H1 (cell line): ENCODE measurements around the gene CACNA2D1. TPM values are rescaled to one million over a fixed set of nuclear protein-coding genes. Genes with fewer than 3 reads are reported as not detected.

Source experiments
- CTCF ChIA-PET: fragments of 300-600 bp; sonication (Branson Sonifier 250); formaldehyde crosslinking; loops from one replicate; lab custom pipeline; 2021; ENCODE audit not compliant: partially characterized antibody; lab: Charles Lee
- POLR2A ChIA-PET: fragments of 300-600 bp; sonication (Branson Sonifier 250); formaldehyde crosslinking; loops from one replicate; lab custom pipeline; 2021; ENCODE audit warnings: inconsistent platforms; ENCODE audit not compliant: partially characterized antibody; lab: Charles Lee
- DNase-seq, 2 experiments: peaks; one replicate each; pipeline versions ENCODE4 v3.0.0 to v3.0.0-alpha.2; 2010 to 2022; ENCODE audit warnings: low spot score in 2 of 2, low read depth in 1 of 2, mixed read lengths in 1 of 2
- FAIRE-seq: peaks from 2 replicates; lab custom pipeline; 2011; peaks lifted over from hg19 to GRCh38; lab: Jason Lieb, UNC
- H2AFZ ChIP-seq: 2 replicates; pipeline ENCODE4 v1.8.1; 2012; ENCODE audit warnings: low read length, inconsistent platforms
- H2AK5ac ChIP-seq: 2 replicates; pipeline ENCODE4 v1.6.1; 2013; ENCODE audit warnings: low read depth, low read length
- H2BK120ac ChIP-seq: replicated peaks from 2 replicates; pipeline ENCODE3; 2013; ENCODE audit warnings: low read depth, low read length, inconsistent platforms
- H2BK12ac ChIP-seq: 2 replicates; pipeline ENCODE4 v1.6.1; 2013; ENCODE audit warnings: low read depth, low read length
- H2BK15ac ChIP-seq: 2 replicates; pipeline ENCODE4 v1.6.1; 2013; ENCODE audit warnings: low read length
- H2BK20ac ChIP-seq: 2 replicates; pipeline ENCODE4 v1.6.1; 2013; ENCODE audit warnings: low read length
- H2BK5ac ChIP-seq: 2 replicates; pipeline ENCODE4 v1.6.1; 2013; ENCODE audit warnings: low read depth, low read length
- H3K14ac ChIP-seq: 2 replicates; pipeline ENCODE4 v1.6.1; 2013; ENCODE audit warnings: inconsistent platforms; ENCODE audit not compliant: insufficient read length
- H3K18ac ChIP-seq: 2 replicates; pipeline ENCODE4 v1.6.1; 2013; ENCODE audit warnings: low read length; ENCODE audit errors: extremely low read depth
- H3K23ac ChIP-seq: 2 replicates; pipeline ENCODE4 v1.6.1; 2013; ENCODE audit warnings: inconsistent platforms; ENCODE audit not compliant: insufficient read length
- H3K23me2 ChIP-seq: 2 replicates; pipeline ENCODE4 v1.6.1; 2013; ENCODE audit warnings: low read depth, low read length
- H3K27ac ChIP-seq: 2 replicates; pipeline ENCODE4 v1.6.1; 2011; ENCODE audit warnings: low read depth, low read length, inconsistent platforms
- H3K27me3 ChIP-seq, 4 experiments: replicated peaks in 1 of 4; 1 replicate in 1 of 4; 2 replicates in 3 of 4; pipeline versions ENCODE4 v1.6.1 to v1.8.1; 2011 to 2013; ENCODE audit warnings: low read length in 3 of 4, mild to moderate bottlenecking in 3 of 4, inconsistent platforms in 2 of 4, mixed read lengths in 2 of 4, moderate library complexity in 1 of 4; ENCODE audit not compliant: control insufficient read depth in 3 of 4, insufficient read depth in 3 of 4; ENCODE audit errors: extremely low read depth in 1 of 4
- H3K36me3 ChIP-seq, 4 experiments: 2 replicates each; pipeline versions ENCODE4 v1.6.1 to v1.8.1; 2011 to 2013; ENCODE audit warnings: mild to moderate bottlenecking in 4 of 4, low read length in 3 of 4, moderate library complexity in 2 of 4, control low read depth in 1 of 4, inconsistent platforms in 1 of 4; ENCODE audit not compliant: insufficient read depth in 4 of 4, control insufficient read depth in 2 of 4
- H3K4ac ChIP-seq: replicated peaks from 2 replicates; pipeline ENCODE3; 2013; ENCODE audit warnings: low read length, low read depth, mixed read lengths, inconsistent platforms; ENCODE audit not compliant: insufficient read length
- H3K4me1 ChIP-seq, 4 experiments: replicated peaks in 1 of 4; 1 replicate in 1 of 4; 2 replicates in 3 of 4; pipeline versions ENCODE4 v1.6.1 to v1.8.1; 2011 to 2013; ENCODE audit warnings: low read length in 3 of 4, inconsistent platforms in 2 of 4, mixed read lengths in 1 of 4; ENCODE audit not compliant: insufficient read depth in 4 of 4, control insufficient read depth in 3 of 4
- H3K4me2 ChIP-seq, 2 experiments: 2 replicates each; pipeline versions ENCODE4 v1.6.1 to v1.8.1; 2011 to 2013; ENCODE audit warnings: low read depth in 2 of 2, low read length in 2 of 2, control low read depth in 1 of 2, inconsistent platforms in 1 of 2, mild to moderate bottlenecking in 1 of 2; ENCODE audit not compliant: insufficient read depth in 1 of 2
- H3K4me3 ChIP-seq, 4 experiments: fragments of 200-600, 300-600 bp in 1 of 4; sonication (generic), shearing (Covaris generic), sonication (Bioruptor Twin) in 1 of 4; 2 replicates each; pipeline versions ENCODE4 v1.5.1 to v1.8.1; 2011 to 2016; ENCODE audit warnings: low read length in 4 of 4, low read depth in 3 of 4, control low read depth in 2 of 4, inconsistent platforms in 2 of 4, mild to moderate bottlenecking in 2 of 4, mixed read lengths in 1 of 4, moderate library complexity in 1 of 4; ENCODE audit not compliant: insufficient read depth in 2 of 4; ENCODE audit errors: extremely low read depth in 1 of 4
- H3K56ac ChIP-seq: replicated peaks from 2 replicates; pipeline ENCODE3; 2013; ENCODE audit warnings: low read depth, mild to moderate bottlenecking, mixed read lengths, low read length, inconsistent platforms; ENCODE audit not compliant: insufficient read length
- H3K79me1 ChIP-seq: 2 replicates; pipeline ENCODE4 v1.6.1; 2013; ENCODE audit warnings: low read depth, low read length, control low read depth
- H3K79me2 ChIP-seq, 2 experiments: 2 replicates each; pipeline versions ENCODE4 v1.6.1 to v1.8.1; 2012 to 2013; ENCODE audit warnings: low read length in 2 of 2, mild to moderate bottlenecking in 2 of 2, inconsistent platforms in 1 of 2; ENCODE audit not compliant: insufficient read depth in 2 of 2, control insufficient read depth in 1 of 2
- H3K9ac ChIP-seq, 4 experiments: replicated peaks in 1 of 4; 1 replicate in 1 of 4; 2 replicates in 3 of 4; pipeline versions ENCODE4 v1.6.1 to v1.8.1; 2011 to 2013; ENCODE audit warnings: low read depth in 3 of 4, low read length in 3 of 4, control low read depth in 2 of 4, mild to moderate bottlenecking in 2 of 4, moderate library complexity in 2 of 4, inconsistent platforms in 1 of 4; ENCODE audit errors: extremely low read depth in 1 of 4
- H3K9me3 ChIP-seq, 2 experiments: 2 replicates each; pipeline versions ENCODE4 v1.6.1 to v1.8.1; 2012 to 2013; ENCODE audit warnings: mild to moderate bottlenecking in 2 of 2, moderate library complexity in 2 of 2, control low read depth in 1 of 2, inconsistent platforms in 1 of 2, low read depth in 1 of 2, low read length in 1 of 2, mixed read lengths in 1 of 2; ENCODE audit not compliant: insufficient read depth in 2 of 2
- H4K20me1 ChIP-seq, 2 experiments: replicated peaks in 1 of 2; 2 replicates each; pipeline versions ENCODE3 to v1.8.1; 2011 to 2013; ENCODE audit warnings: inconsistent platforms in 2 of 2, low read length in 2 of 2, mild to moderate bottlenecking in 1 of 2; ENCODE audit not compliant: insufficient read depth in 2 of 2, control insufficient read depth in 1 of 2
- H4K5ac ChIP-seq: 2 replicates; pipeline ENCODE4 v1.6.1; 2013; ENCODE audit warnings: low read length, low read depth, mixed read lengths, inconsistent platforms; ENCODE audit not compliant: insufficient read length
- H4K8ac ChIP-seq: 2 replicates; pipeline ENCODE4 v1.8.0; 2013; ENCODE audit warnings: mild to moderate bottlenecking, moderate library complexity, low read length, inconsistent platforms; ENCODE audit not compliant: insufficient read depth; ENCODE audit errors: extremely low read depth
- H4K91ac ChIP-seq: replicated peaks from 2 replicates; pipeline ENCODE3; 2013; ENCODE audit warnings: low read length, mixed read lengths, inconsistent platforms; ENCODE audit not compliant: insufficient read length
- CHD1 ChIP-seq: IDR thresholded peaks from 2 replicates; pipeline ENCODE4 v1.6.1; 2012; ENCODE audit warnings: low read depth, low read length, improper control_type of control experiment
- FOSL1 ChIP-seq: IDR thresholded peaks from 2 replicates; pipeline ENCODE4 v1.6.1; 2011; ENCODE audit warnings: mild to moderate bottlenecking, low read depth, low read length, moderate library complexity; ENCODE audit not compliant: insufficient read depth
- KDM4A ChIP-seq: IDR thresholded peaks from one replicate; pipeline ENCODE4 v1.7.1; 2012; ENCODE audit warnings: low read depth, mild to moderate bottlenecking, moderate library complexity, low read length, inconsistent platforms; ENCODE audit not compliant: severe bottlenecking
- RNF2 ChIP-seq: fragments of 200-900, 300-1000 bp; sonication (generic); IDR thresholded peaks from 2 replicates; pipeline ENCODE4 v1.7.1; 2016; ENCODE audit warnings: borderline replicate concordance, low read depth, mild to moderate bottlenecking, antibody characterized with exemption, low read length; ENCODE audit not compliant: poor library complexity, severe bottlenecking; ENCODE audit errors: missing control alignments
- SIN3A ChIP-seq, 2 experiments: IDR thresholded peaks in 1 of 2; conservative IDR thresholded peaks in 1 of 2; 2 replicates each; pipeline ENCODE4 v1.6.1; 2011 to 2012; ENCODE audit warnings: low read length in 2 of 2, improper control_type of control experiment in 1 of 2, low read depth in 1 of 2, mild to moderate bottlenecking in 1 of 2
- SP4 ChIP-seq: IDR thresholded peaks from 2 replicates; pipeline ENCODE4 v1.6.1; 2012; ENCODE audit warnings: low read length, inconsistent platforms
- TAF1 ChIP-seq: IDR thresholded peaks from 2 replicates; pipeline ENCODE4 v1.6.1; 2011; ENCODE audit warnings: mild to moderate bottlenecking, low read depth, low read length
- TBP ChIP-seq: IDR thresholded peaks from 2 replicates; pipeline ENCODE4 v1.6.1; 2011; ENCODE audit warnings: low read depth, low read length, improper control_type of control experiment
- WGBS, 2 experiments: shearing (Covaris generic) in 1 of 2; methylation state at CpG; one replicate each; pipeline versions ENCODE4 v1.1.6 to v1.1.7; 2013 to 2015; ENCODE audit warnings: low lambda C conversion rate in 2 of 2, mixed read lengths in 2 of 2, inconsistent platforms in 1 of 2, low coverage in 1 of 2, missing lambda C conversion rate in 1 of 2; ENCODE audit not compliant: insufficient replicate concordance in 2 of 2, insufficient coverage in 1 of 2, insufficient read length in 1 of 2; ENCODE audit errors: extremely low coverage in 1 of 2, missing lambda C conversion rate in 1 of 2; 5-methylcytosine and 5-hydroxymethylcytosine counted together
- polyA plus RNA-seq, 7 experiments: library from polyadenylated mRNA; depleted of rRNA in 3 of 7; stranded (reverse) in 5 of 7; unstranded in 2 of 7; fragments of >200 nt in 5 of 7; fragments of 200-250 nt in 2 of 7; gene quantifications; 1 replicate in 5 of 7; 2 replicates in 1 of 7; 4 replicates in 1 of 7; pipeline versions ENCODE4 v1.2.1 to v1.2.3, GENCODE V29; 2011 to 2013; ENCODE audit warnings: missing spikeins in 2 of 7, mixed read lengths in 2 of 7
- total RNA-seq: library from RNA; stranded (reverse); fragmentation: NEBNext Ultra II Directional; extraction: Animal tissue kit (Norgen Biotek cat#: 25700); gene quantifications from 2 replicates; pipeline ENCODE4 v1.2.1, GENCODE V29; 2021

CACNA2D1 gene
- total and polyA plus RNA-seq, 2 of the 8 experiments (the other 6 are each of a cell fraction or from before 2014, with no cell fraction given): 4.3 to 27.3 TPM

- 83% methylated on average over 3 of the region's 3 CpGs; no CpG with 5 or more reads in 1 of the 2 experiments for WGBS, 2 experiments
- DNase-seq (no peak), FAIRE-seq (peak; percentile 36)
- H4K8ac ChIP-seq: no peak overlapping the region
- H4K5ac ChIP-seq: no peak overlapping the region
- no peaks in the 10 kb centered on the region for H3K79me1 ChIP-seq
- no peak overlapping the region for H2BK20ac ChIP-seq
- no peak overlapping the region for H2BK15ac ChIP-seq
- no peak overlapping the region for H2BK12ac ChIP-seq
- H2AK5ac ChIP-seq: no peak overlapping the region
- H3K4me2 ChIP-seq: no peak overlapping the region
- ChIA-PET CTCF (interaction anchor here (0.6 to 1.1 kb wide), 2 partner anchors 12 to 417 kb away, joined by 3 to 5 read pairs; no protein-coding TSS in a partner anchor), POLR2A (no interaction called here)
- no peak overlapping the region for H3K27ac ChIP-seq
- no peak overlapping the region for H3K4me3 ChIP-seq
- no peak overlapping the region for H3K23ac ChIP-seq
- no peak overlapping the region for H2BK5ac ChIP-seq
- H3K9me3 ChIP-seq: no peaks in the 10 kb centered on the region
- H3K36me3 ChIP-seq: no peaks in the 10 kb centered on the region; a peak in 1 of 8 replicates
- no peak overlapping the region for H3K4ac ChIP-seq
- H2BK120ac ChIP-seq: no peak overlapping the region
- H3K14ac ChIP-seq: no peak overlapping the region
- H4K20me1 ChIP-seq: no peaks in the 10 kb centered on the region
- no peak overlapping the region for H3K18ac ChIP-seq
- no peak overlapping the region for H3K9ac ChIP-seq
- H3K79me2 ChIP-seq: no peaks in the 10 kb centered on the region
- no peak overlapping the region for H2AFZ ChIP-seq
- H3K56ac ChIP-seq: no peak overlapping the region
- no peak overlapping the region for H4K91ac ChIP-seq
- H3K23me2 ChIP-seq: no peaks in the 10 kb centered on the region
- H3K4me1 ChIP-seq: peaks cover 0 to 13% (median 6%) of the 10 kb centered on the region in 4 experiments; a peak in 4 of 7 replicates
- H3K27me3 ChIP-seq: no peaks in the 10 kb centered on the region
- TF ChIP-seq KDM4A (no peak), SP4 (no peak), SIN3A (conservative IDR thresholded peaks at IDR 0.05 in 1 of 2, IDR thresholded peaks at IDR 0.05 in 1 of 2; ENCODE audit: low read depth in 1 of 2, low read length in 2 of 2) (no peak), FOSL1 (no peak), RNF2 (no peak), TBP (no peak), TAF1 (no peak), CHD1 (no peak)
Observed at GRCh38 chr7:82468435-82468834, 24.9 kb upstream of the CACNA2D1 start.
